Keratinocyte (primary cell): Measurements from ENCODE around the gene CCDC88B. TPM values are rescaled to one million over a fixed set of nuclear protein-coding genes. Genes with fewer than 3 reads are reported as not detected.

Experiments used
- DNase-seq: peaks from one replicate; pipeline ENCODE4 v3.0.0-alpha.2; 2011; ENCODE audit warnings: low read depth, missing footprints, low spot score
- FAIRE-seq: peaks from 2 replicates; lab custom pipeline; 2011; peaks lifted over from hg19 to GRCh38; lab: Jason Lieb, UNC
- H2AFZ ChIP-seq: 2 replicates; pipeline ENCODE4 v1.6.0; 2012; ENCODE audit warnings: low read length, control low read depth, inconsistent platforms; ENCODE audit not compliant: control insufficient read depth
- H3K27ac ChIP-seq: 2 replicates; pipeline ENCODE4 v1.5.1; 2011; ENCODE audit warnings: low read length; ENCODE audit not compliant: control insufficient read depth, insufficient read depth
- H3K27me3 ChIP-seq: 3 replicates; pipeline ENCODE4 v1.6.0; 2011; ENCODE audit warnings: low read length; ENCODE audit not compliant: control insufficient read depth, insufficient read depth; ENCODE audit errors: extremely low read depth
- H3K36me3 ChIP-seq, 2 experiments: 2 replicates in 1 of 2; 3 replicates in 1 of 2; pipeline ENCODE4 v1.5.1; 2011; ENCODE audit warnings: low read length in 2 of 2, mild to moderate bottlenecking in 1 of 2; ENCODE audit not compliant: control insufficient read depth in 2 of 2, insufficient read depth in 2 of 2; ENCODE audit errors: extremely low read depth in 1 of 2
- H3K4me1 ChIP-seq: 3 replicates; pipeline ENCODE4 v1.5.1; 2011; ENCODE audit warnings: low read length; ENCODE audit not compliant: control insufficient read depth, insufficient read depth; ENCODE audit errors: extremely low read depth
- H3K4me2 ChIP-seq: 3 replicates; pipeline ENCODE4 v1.6.0; 2011; ENCODE audit warnings: low read depth, low read length; ENCODE audit not compliant: control insufficient read depth, insufficient read depth; ENCODE audit errors: extremely low read depth
- H3K4me3 ChIP-seq, 3 experiments: fragments of 200-600 bp in 1 of 3; sonication (generic) in 1 of 3; 2 replicates in 2 of 3; 3 replicates in 1 of 3; pipeline ENCODE4 v1.5.1; 2011 to 2016; ENCODE audit warnings: low read length in 3 of 3, mild to moderate bottlenecking in 3 of 3, control low read depth in 2 of 3, inconsistent platforms in 1 of 3, low read depth in 1 of 3, mixed read lengths in 1 of 3, mixed run types in 1 of 3, moderate library complexity in 1 of 3; ENCODE audit not compliant: control insufficient read depth in 2 of 3, insufficient read depth in 2 of 3; ENCODE audit errors: extremely low read depth in 1 of 3
- H3K79me2 ChIP-seq: 2 replicates; pipeline ENCODE4 v1.6.0; 2012; ENCODE audit warnings: low read length; ENCODE audit not compliant: control insufficient read depth, insufficient read depth
- H3K9ac ChIP-seq: 3 replicates; pipeline ENCODE4 v1.6.0; 2011; ENCODE audit warnings: low read length; ENCODE audit not compliant: control insufficient read depth, insufficient read depth; ENCODE audit errors: extremely low read depth
- H3K9me1 ChIP-seq: 3 replicates; pipeline ENCODE4 v1.6.0; 2011; ENCODE audit warnings: low read length; ENCODE audit not compliant: control insufficient read depth, insufficient read depth; ENCODE audit errors: extremely low read depth
- H3K9me3 ChIP-seq: 2 replicates; pipeline ENCODE4 v1.5.1; 2012; ENCODE audit warnings: low read depth, low read length; ENCODE audit not compliant: control insufficient read depth
- H4K20me1 ChIP-seq: 3 replicates; pipeline ENCODE4 v1.6.0; 2011; ENCODE audit warnings: low read length; ENCODE audit not compliant: control insufficient read depth, insufficient read depth; ENCODE audit errors: extremely low read depth
- EZH2 ChIP-seq: IDR thresholded peaks from one replicate; pipeline ENCODE4 v1.6.1; 2012; ENCODE audit warnings: inconsistent platforms, mild to moderate bottlenecking, low read length, moderate library complexity
- dilution Hi-C: fragments of 300-500 bp; cut with MboI; formaldehyde crosslinking; loops from one replicate; pipeline ENCODE4 v1.7.0; 2020; ENCODE audit warnings: low sequenced_read_pairs; ENCODE audit not compliant: extremely low pct_ligation_motif_present
- polyA plus RNA-seq, 5 experiments: library from polyadenylated mRNA; depleted of rRNA in 3 of 5; stranded (reverse) in 3 of 5; stranded (forward) in 1 of 5; unstranded in 1 of 5; fragments of >200 nt; gene quantifications; 1 replicate in 1 of 5; 2 replicates in 3 of 5; 3 replicates in 1 of 5; pipeline versions ENCODE4 v1.2.1 to v1.2.3, GENCODE V29; 2011 to 2012; ENCODE audit warnings: missing spikeins in 2 of 5, low read depth in 1 of 5, low replicate concordance in 1 of 5
- TF ChIP-seq, protein P1 (sequence below), 3 experiments: IDR thresholded peaks in 1 of 3; conservative IDR thresholded peaks in 1 of 3; optimal IDR thresholded peaks in 1 of 3; 2 replicates in 2 of 3; 3 replicates in 1 of 3; pipeline versions ENCODE3 to v1.5.1; 2011; ENCODE audit warnings: low read length in 3 of 3, mild to moderate bottlenecking in 3 of 3, moderate library complexity in 2 of 3, control low read depth in 1 of 3, inconsistent platforms in 1 of 3; ENCODE audit not compliant: insufficient read depth in 2 of 3; ENCODE audit errors: extremely low read depth in 1 of 3

CCDC88B gene
- polyA plus RNA-seq, 1 donor (not counting 4 experiments of a cell fraction or from before 2014, with no cell fraction given) = 3.7 TPM

DNA sequence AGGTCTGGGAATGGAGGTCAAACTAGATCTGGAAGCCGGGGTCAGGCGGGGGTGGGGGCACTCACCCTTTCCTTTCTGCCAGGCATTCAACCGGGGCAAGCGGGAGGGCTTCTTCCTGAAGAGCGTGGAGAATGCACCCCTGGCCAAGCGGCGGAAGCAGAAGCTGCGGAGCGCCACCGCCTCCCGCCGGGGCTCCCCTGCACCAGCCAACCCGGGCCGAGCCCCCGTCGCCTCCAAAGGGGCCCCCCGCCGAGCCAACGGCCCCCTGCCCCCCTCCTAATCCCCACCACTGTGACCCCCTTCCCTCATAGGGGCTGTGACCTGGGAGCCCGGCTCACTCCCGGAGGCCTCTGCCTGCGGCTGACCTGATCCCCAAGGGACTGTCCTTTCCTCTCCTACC lies 31.2 kb downstream of the CCDC88B start:
- H4K20me1 ChIP-seq = peaks cover 3% of the 10 kb centered on the region
- no peak overlapping the region for H3K4me2 ChIP-seq
- no peaks in the 10 kb centered on the region for H3K9me3 ChIP-seq
- dilution Hi-C loops = no loop called here
- no peaks in the 10 kb centered on the region for H3K9me1 ChIP-seq
- DNase-seq = no peak
- no peak overlapping the region for H3K4me3 ChIP-seq
- no peak for FAIRE-seq
- H3K36me3 ChIP-seq = peaks cover 15 to 22% of the 10 kb centered on the region in 2 experiments
- no peak for TF ChIP-seq EZH2
- TF ChIP-seq, protein P1, sequence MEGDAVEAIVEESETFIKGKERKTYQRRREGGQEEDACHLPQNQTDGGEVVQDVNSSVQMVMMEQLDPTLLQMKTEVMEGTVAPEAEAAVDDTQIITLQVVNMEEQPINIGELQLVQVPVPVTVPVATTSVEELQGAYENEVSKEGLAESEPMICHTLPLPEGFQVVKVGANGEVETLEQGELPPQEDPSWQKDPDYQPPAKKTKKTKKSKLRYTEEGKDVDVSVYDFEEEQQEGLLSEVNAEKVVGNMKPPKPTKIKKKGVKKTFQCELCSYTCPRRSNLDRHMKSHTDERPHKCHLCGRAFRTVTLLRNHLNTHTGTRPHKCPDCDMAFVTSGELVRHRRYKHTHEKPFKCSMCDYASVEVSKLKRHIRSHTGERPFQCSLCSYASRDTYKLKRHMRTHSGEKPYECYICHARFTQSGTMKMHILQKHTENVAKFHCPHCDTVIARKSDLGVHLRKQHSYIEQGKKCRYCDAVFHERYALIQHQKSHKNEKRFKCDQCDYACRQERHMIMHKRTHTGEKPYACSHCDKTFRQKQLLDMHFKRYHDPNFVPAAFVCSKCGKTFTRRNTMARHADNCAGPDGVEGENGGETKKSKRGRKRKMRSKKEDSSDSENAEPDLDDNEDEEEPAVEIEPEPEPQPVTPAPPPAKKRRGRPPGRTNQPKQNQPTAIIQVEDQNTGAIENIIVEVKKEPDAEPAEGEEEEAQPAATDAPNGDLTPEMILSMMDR (optimal IDR thresholded peaks at IDR 0.05 in 1 of 3, IDR thresholded peaks at IDR 0.05 in 1 of 3, conservative IDR thresholded peaks at IDR 0.05 in 1 of 3; ENCODE audit: extremely low read depth in 1 of 3, insufficient read depth in 2 of 3, low read length in 3 of 3) = no peak
- H3K27me3 ChIP-seq = no peaks in the 10 kb centered on the region
- peaks cover 3% of the 10 kb centered on the region for H3K79me2 ChIP-seq
- H3K9ac ChIP-seq = no peak overlapping the region
- H2AFZ ChIP-seq = no peak overlapping the region
- H3K4me1 ChIP-seq = peaks cover 6% of the 10 kb centered on the region
- no peak overlapping the region for H3K27ac ChIP-seq

DNA sequence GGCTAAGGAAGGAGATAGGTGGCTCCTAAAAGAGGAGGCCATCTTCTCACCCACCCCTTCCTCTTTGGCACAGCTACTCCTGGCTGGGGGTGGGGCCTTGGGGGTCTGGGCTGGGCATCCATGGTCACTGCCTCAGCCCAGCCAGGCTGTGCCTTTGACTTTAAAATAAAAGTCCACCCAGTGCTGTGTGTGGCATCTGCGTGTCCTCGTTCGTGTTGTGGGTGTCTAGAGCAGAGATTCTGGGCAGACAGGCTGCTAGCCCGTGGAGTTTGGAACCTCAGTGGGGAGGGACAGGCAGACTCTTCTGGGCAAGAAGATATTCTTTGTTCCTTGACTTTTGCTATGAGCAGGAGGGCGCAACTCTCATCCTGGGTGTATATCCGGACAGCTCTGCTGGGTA lies 32.0 kb downstream of the CCDC88B start:
- no peak for FAIRE-seq

More for the DNA sequence above, 32.0 kb downstream of the CCDC88B start:
- no peak for DNase-seq
- Histone ChIP-seq H3K4me1 (no peaks in the 10 kb centered on the region), H3K36me3 (peaks cover 10 to 18% of the 10 kb centered on the region in 2 experiments), H3K79me2 (peaks cover 3% of the 10 kb centered on the region), H3K27ac (no peak overlapping the region), H3K4me3 (no peak overlapping the region), H4K20me1 (no peaks in the 10 kb centered on the region), H3K9ac (no peak overlapping the region), H3K27me3 (no peaks in the 10 kb centered on the region), H3K9me1 (no peaks in the 10 kb centered on the region), H3K9me3 (no peaks in the 10 kb centered on the region), H2AFZ (no peak overlapping the region), H3K4me2 (no peak overlapping the region)
- dilution Hi-C loops = no loop called here
- TF ChIP-seq EZH2 = no peak
- TF ChIP-seq, protein P1 (optimal IDR thresholded peaks at IDR 0.05 in 1 of 3, IDR thresholded peaks at IDR 0.05 in 1 of 3, conservative IDR thresholded peaks at IDR 0.05 in 1 of 3; ENCODE audit: extremely low read depth in 1 of 3, insufficient read depth in 2 of 3, low read length in 3 of 3) = no peak
